Astrocyte (in vitro differentiated cells and primary cell): Measurements from ENCODE around the gene SLC6A9. TPM values are rescaled to one million over a fixed set of nuclear protein-coding genes. Genes with fewer than 3 reads are reported as not detected.

Experiments
- DNase-seq: peaks from one replicate; pipeline ENCODE4 v3.0.0-alpha.2; 2010; ENCODE audit warnings: low read depth
- FAIRE-seq: peaks from 2 replicates; lab custom pipeline; 2011; peaks lifted over from hg19 to GRCh38; lab: Jason Lieb, UNC
- H2AFZ ChIP-seq: 2 replicates; pipeline ENCODE4 v1.6.0; 2012; ENCODE audit warnings: low read depth, low read length, inconsistent platforms
- H3K27ac ChIP-seq: 2 replicates; pipeline ENCODE4 v1.5.1; 2011; ENCODE audit warnings: low read depth, low read length, inconsistent platforms
- H3K27me3 ChIP-seq: 2 replicates; pipeline ENCODE4 v1.6.0; 2011; ENCODE audit warnings: low read length, inconsistent platforms; ENCODE audit not compliant: insufficient read depth
- H3K36me3 ChIP-seq: 2 replicates; pipeline ENCODE4 v1.5.1; 2011; ENCODE audit warnings: low read length, inconsistent platforms; ENCODE audit not compliant: insufficient read depth
- H3K4me1 ChIP-seq: 2 replicates; pipeline ENCODE4 v1.5.1; 2011; ENCODE audit warnings: low read length, inconsistent platforms; ENCODE audit not compliant: insufficient read depth
- H3K4me2 ChIP-seq: 2 replicates; pipeline ENCODE4 v1.6.0; 2012; ENCODE audit warnings: low read length, inconsistent platforms
- H3K4me3 ChIP-seq: 2 replicates; pipeline ENCODE4 v1.5.1; 2011; ENCODE audit warnings: low read depth, mild to moderate bottlenecking, low read length, inconsistent platforms; ENCODE audit not compliant: insufficient read depth
- H3K79me2 ChIP-seq: 2 replicates; pipeline ENCODE4 v1.6.0; 2012; ENCODE audit warnings: mild to moderate bottlenecking, low read length, inconsistent platforms; ENCODE audit not compliant: insufficient read depth
- H3K9ac ChIP-seq: 2 replicates; pipeline ENCODE4 v1.6.0; 2012; ENCODE audit warnings: mild to moderate bottlenecking, low read length, inconsistent platforms
- H3K9me3 ChIP-seq: 2 replicates; pipeline ENCODE4 v1.5.1; 2012; ENCODE audit warnings: low read depth, mild to moderate bottlenecking, low read length, inconsistent platforms; ENCODE audit not compliant: insufficient read depth
- H4K20me1 ChIP-seq: 2 replicates; pipeline ENCODE4 v1.6.0; 2012; ENCODE audit warnings: low read length, inconsistent platforms; ENCODE audit not compliant: insufficient read depth
- H3K27ac Mint-ChIP-seq: one replicate; pipeline ENCODE4 v1.8.0; 2021; ENCODE audit warnings: mild to moderate bottlenecking, mixed read lengths; ENCODE audit not compliant: unreplicated experiment
- H3K27me3 Mint-ChIP-seq: one replicate; pipeline ENCODE4 v1.8.0; 2021; ENCODE audit warnings: low read depth, mixed read lengths; ENCODE audit not compliant: unreplicated experiment
- H3K36me3 Mint-ChIP-seq: one replicate; pipeline ENCODE4 v1.8.0; 2021; ENCODE audit warnings: low read depth, mixed read lengths; ENCODE audit not compliant: unreplicated experiment
- H3K4me1 Mint-ChIP-seq: one replicate; pipeline ENCODE4 v1.8.0; 2021; ENCODE audit warnings: low read depth, mixed read lengths; ENCODE audit not compliant: unreplicated experiment
- H3K4me3 Mint-ChIP-seq: one replicate; pipeline ENCODE4 v1.8.0; 2021; ENCODE audit warnings: mild to moderate bottlenecking, moderate library complexity, mixed read lengths; ENCODE audit not compliant: unreplicated experiment
- H3K9me3 Mint-ChIP-seq: one replicate; pipeline ENCODE4 v1.8.0; 2021; ENCODE audit warnings: mild to moderate bottlenecking, mixed read lengths; ENCODE audit not compliant: unreplicated experiment
- CTCF ChIP-seq: IDR thresholded peaks from 2 replicates; pipeline ENCODE4 v1.5.1; 2011; ENCODE audit warnings: low read depth, mild to moderate bottlenecking, inconsistent platforms, low read length, moderate library complexity; ENCODE audit not compliant: insufficient read depth
- EZH2 ChIP-seq: IDR thresholded peaks from 2 replicates; pipeline ENCODE4 v1.6.1; 2012; ENCODE audit warnings: mild to moderate bottlenecking, low read length, inconsistent platforms; ENCODE audit not compliant: insufficient read depth
- total RNA-seq: library from RNA; stranded (reverse); gene quantifications from 2 replicates; pipeline ENCODE4 v1.2.1, GENCODE V29; 2021

SLC6A9 gene
- total RNA-seq, 1 donor from 2014 or later, result 45.2 TPM

GRCh38 chr1:44040418-44040817, 9.2 kb upstream of the SLC6A9 start:
- Histone ChIP-seq H3K4me1 (peaks cover 7% of the 10 kb centered on the region), H3K27ac (no peak overlapping the region), H3K4me2 (no peak overlapping the region), H4K20me1 (no peaks in the 10 kb centered on the region), H3K36me3 (no peaks in the 10 kb centered on the region), H3K9me3 (no peaks in the 10 kb centered on the region), H2AFZ (no peak overlapping the region), H3K79me2 (no peaks in the 10 kb centered on the region), H3K4me3 (no peak overlapping the region), H3K9ac (no peak overlapping the region), H3K27me3 (no peaks in the 10 kb centered on the region)
- H3K9me3 Mint-ChIP-seq, result no peaks in the 10 kb centered on the region
- no peaks in the 10 kb centered on the region for H3K36me3 Mint-ChIP-seq
- no peak overlapping the region for H3K27ac Mint-ChIP-seq
- H3K4me1 Mint-ChIP-seq, result peaks cover 12% of the 10 kb centered on the region
- H3K27me3 Mint-ChIP-seq, result peaks cover 2% of the 10 kb centered on the region
- H3K4me3 Mint-ChIP-seq, result no peak overlapping the region
- TF ChIP-seq CTCF (no peak), EZH2 (no peak)
- no peak for DNase-seq
- FAIRE-seq, result no peak

DNA sequence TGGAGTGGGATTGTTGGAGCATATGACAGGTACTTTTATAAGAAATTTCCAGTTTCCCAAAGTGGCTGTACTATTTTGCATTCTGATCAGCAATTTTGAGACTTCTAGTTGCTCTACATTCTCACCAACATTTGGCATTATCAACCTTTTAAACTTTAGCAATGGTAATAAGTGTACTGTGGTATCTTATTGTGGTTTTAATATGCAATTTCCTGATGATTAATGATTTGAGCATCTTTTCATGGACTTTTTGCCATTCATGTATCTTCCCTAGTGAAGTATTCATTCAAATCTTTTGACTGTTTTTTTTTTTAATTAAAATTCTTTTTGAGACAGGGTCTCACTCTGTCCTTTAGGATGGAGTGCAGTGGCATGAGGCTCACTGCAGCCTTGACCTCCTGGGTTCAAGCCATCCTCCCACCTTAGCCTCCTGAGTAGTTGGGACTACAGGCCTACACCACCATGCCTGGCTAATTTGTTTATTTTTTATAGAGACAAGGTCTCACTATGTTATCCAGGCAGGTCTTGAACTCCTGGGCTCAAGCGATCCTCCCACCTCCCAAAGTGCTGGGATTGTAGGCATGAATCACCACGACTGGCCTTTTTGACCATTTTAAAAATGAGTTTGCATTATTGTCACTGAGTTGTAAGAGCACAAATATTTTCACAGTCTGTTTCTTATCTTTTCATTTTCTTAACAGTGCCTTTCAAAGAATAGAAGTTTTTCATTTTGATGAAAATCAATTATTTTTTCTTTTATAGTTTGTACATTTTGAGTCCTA, 7.8 kb upstream of the SLC6A9 start:
- Histone ChIP-seq H3K36me3 (no peaks in the 10 kb centered on the region), H4K20me1 (no peaks in the 10 kb centered on the region), H3K79me2 (no peaks in the 10 kb centered on the region), H2AFZ (no peak overlapping the region), H3K27me3 (no peaks in the 10 kb centered on the region), H3K9ac (no peak overlapping the region), H3K9me3 (no peaks in the 10 kb centered on the region), H3K27ac (no peak overlapping the region), H3K4me3 (no peak overlapping the region), H3K4me2 (peak overlapping the region; percentile 42), H3K4me1 (peaks cover 1% of the 10 kb centered on the region)
- TF ChIP-seq CTCF, result no peak
- TF ChIP-seq EZH2, result no peak
- peak; percentile 20 for DNase-seq
- H3K9me3 Mint-ChIP-seq, result no peaks in the 10 kb centered on the region
- peaks cover 7% of the 10 kb centered on the region for H3K27me3 Mint-ChIP-seq
- no peak overlapping the region for H3K4me3 Mint-ChIP-seq
- no peaks in the 10 kb centered on the region for H3K36me3 Mint-ChIP-seq
- H3K27ac Mint-ChIP-seq, result no peak overlapping the region
- no peak for FAIRE-seq
- peaks cover 7% of the 10 kb centered on the region for H3K4me1 Mint-ChIP-seq

DNA sequence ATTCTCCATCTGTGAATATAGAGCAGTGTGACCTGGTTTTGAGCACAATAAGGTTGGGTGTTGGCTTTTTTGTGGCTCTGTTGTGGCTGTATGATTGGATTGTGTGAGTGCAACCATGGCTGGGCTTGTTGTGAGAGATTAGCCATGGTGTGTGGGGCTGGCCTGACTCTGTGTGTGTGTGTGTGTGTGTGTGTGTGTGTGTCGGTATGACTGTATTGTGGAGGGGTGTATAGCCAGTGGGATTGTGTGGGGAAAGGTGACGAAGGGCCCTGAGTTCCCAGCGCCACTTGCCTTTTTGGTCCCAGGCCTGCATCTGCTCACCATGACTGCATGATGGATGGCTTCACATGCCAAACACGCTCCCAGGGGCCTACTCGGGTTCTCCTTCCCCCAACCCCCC, 5.9 kb upstream of the SLC6A9 start:
- Mint-ChIP-seq H3K4me3 (no peak overlapping the region), H3K27me3 (peaks cover 7% of the 10 kb centered on the region), H3K36me3 (no peaks in the 10 kb centered on the region), H3K27ac (no peak overlapping the region), H3K9me3 (no peaks in the 10 kb centered on the region), H3K4me1 (peaks cover 2% of the 10 kb centered on the region)
- FAIRE-seq, result no peak
- Histone ChIP-seq H3K9me3 (no peaks in the 10 kb centered on the region), H3K27ac (no peak overlapping the region), H3K36me3 (no peaks in the 10 kb centered on the region), H3K4me2 (no peak overlapping the region), H2AFZ (no peak overlapping the region), H4K20me1 (no peaks in the 10 kb centered on the region), H3K79me2 (no peaks in the 10 kb centered on the region), H3K27me3 (no peaks in the 10 kb centered on the region), H3K4me1 (no peaks in the 10 kb centered on the region), H3K9ac (no peak overlapping the region), H3K4me3 (no peak overlapping the region)
- DNase-seq, result no peak
- no peak for TF ChIP-seq CTCF
- TF ChIP-seq EZH2, result no peak
